OCI-LY7 (cell line): ENCODE measurements around the gene FAM78A.

ENCODE experiments used
- CTCF ChIP-seq: fragments of 200-600 bp; sonication (generic); conservative IDR thresholded peaks from 2 replicates; pipeline ENCODE4 v1.5.1; 2014; ENCODE audit warnings: mild to moderate bottlenecking, antibody characterized with exemption, low read length, moderate library complexity, mixed read lengths
- EZH2phosphoT487 ChIP-seq: fragments of 200-600 bp; sonication (generic); IDR thresholded peaks from 2 replicates; pipeline ENCODE4 v1.6.1; 2018; ENCODE audit warnings: low read depth, borderline replicate concordance, mild to moderate bottlenecking, mixed run types, antibody characterized with exemption, low read length, moderate library complexity, mixed read lengths

GRCh38 chr9:131258186-131258585 is 18.1 kb downstream of the FAM78A start:
- no peak for TF ChIP-seq CTCF
- TF ChIP-seq EZH2phosphoT487, result no peak
